Measurements from ENCODE around the gene KIF25.

DNA sequence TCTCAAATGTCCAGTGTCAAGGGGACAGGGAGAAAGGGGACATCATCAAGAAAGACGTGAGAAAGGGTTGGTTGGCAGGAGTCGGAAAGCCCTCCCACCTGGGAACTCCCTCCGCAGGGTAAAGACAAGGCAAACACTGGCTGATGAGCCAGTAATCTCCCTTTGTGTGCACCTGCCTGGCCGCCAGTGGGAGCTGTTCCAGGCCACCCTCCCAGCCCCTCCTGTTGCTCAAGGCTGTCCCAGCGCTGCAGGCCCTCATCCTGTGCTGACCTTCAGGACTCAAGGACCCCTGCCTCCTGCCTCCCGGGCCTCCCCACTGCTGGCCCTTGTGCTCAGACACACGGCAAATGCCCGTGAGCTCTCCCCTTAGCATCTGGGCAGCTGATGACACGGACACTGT, 74.1 kb downstream of the KIF25 start:
- TF ChIP-seq, protein P1, sequence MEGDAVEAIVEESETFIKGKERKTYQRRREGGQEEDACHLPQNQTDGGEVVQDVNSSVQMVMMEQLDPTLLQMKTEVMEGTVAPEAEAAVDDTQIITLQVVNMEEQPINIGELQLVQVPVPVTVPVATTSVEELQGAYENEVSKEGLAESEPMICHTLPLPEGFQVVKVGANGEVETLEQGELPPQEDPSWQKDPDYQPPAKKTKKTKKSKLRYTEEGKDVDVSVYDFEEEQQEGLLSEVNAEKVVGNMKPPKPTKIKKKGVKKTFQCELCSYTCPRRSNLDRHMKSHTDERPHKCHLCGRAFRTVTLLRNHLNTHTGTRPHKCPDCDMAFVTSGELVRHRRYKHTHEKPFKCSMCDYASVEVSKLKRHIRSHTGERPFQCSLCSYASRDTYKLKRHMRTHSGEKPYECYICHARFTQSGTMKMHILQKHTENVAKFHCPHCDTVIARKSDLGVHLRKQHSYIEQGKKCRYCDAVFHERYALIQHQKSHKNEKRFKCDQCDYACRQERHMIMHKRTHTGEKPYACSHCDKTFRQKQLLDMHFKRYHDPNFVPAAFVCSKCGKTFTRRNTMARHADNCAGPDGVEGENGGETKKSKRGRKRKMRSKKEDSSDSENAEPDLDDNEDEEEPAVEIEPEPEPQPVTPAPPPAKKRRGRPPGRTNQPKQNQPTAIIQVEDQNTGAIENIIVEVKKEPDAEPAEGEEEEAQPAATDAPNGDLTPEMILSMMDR (conservative IDR thresholded peaks at IDR 0.05) = peak; percentile 49; the same call in 1 of the 2 replicates
- TF ChIP-seq EZH2 (IDR thresholded peaks at IDR 0.05; ENCODE audit: low read depth) = no peak
